Measurements from ENCODE around the gene PMPCA. TPM values are rescaled to one million over a fixed set of nuclear protein-coding genes. Genes with fewer than 3 reads are reported as not detected.

Gene PMPCA
- total and polyA plus RNA-seq, 2 donors (not counting 3 experiments of a cell fraction or from before 2014, with no cell fraction given) = 69.0 to 75.3 TPM

- no peak for FAIRE-seq
These were observed 16.0 kb upstream of the PMPCA start for GRCh38 chr9:136394312-136395019.

More at GRCh38 chr9:136394312-136395019, 16.0 kb upstream of the PMPCA start:
- no peaks in the 10 kb centered on the region for H3K9me3 ChIP-seq (replicated peaks; ENCODE audit: control insufficient read depth, insufficient read depth, low read length)
- no peak for DNase-seq (ENCODE audit: low read depth, low spot score)
- H3K9ac ChIP-seq (replicated peaks; ENCODE audit: extremely low read depth, insufficient read depth, low read length) = no peak overlapping the region
- H2AFZ ChIP-seq (ENCODE audit: low read depth, low read length) = no peak overlapping the region
- CTCF ChIA-PET = no interaction called here
- H4K20me1 ChIP-seq (replicated peaks; ENCODE audit: control insufficient read depth, extremely low read depth, insufficient read depth, low read length) = no peaks in the 10 kb centered on the region
- peaks cover 9 to 67% of the 10 kb centered on the region in 2 experiments for H3K36me3 ChIP-seq (ENCODE audit: control insufficient read depth in 2 of 2, extremely low read depth in 1 of 2, insufficient read depth in 2 of 2, low read length in 2 of 2)
- no peaks in the 10 kb centered on the region for H3K9me1 ChIP-seq (replicated peaks; ENCODE audit: control insufficient read depth, extremely low read depth, insufficient read depth, low read length)
- H3K4me2 ChIP-seq (ENCODE audit: insufficient read depth, low read length) = no peak overlapping the region
- no TSS peak for BruUV-seq (replicated peaks)
- intact Hi-C loops (cut with micrococcal nuclease) (no loop called here), dilution Hi-C loops (cut with MboI; ENCODE audit: extremely low pct_ligation_motif_present, low sequenced_read_pairs) (no loop called here)
- no peaks in the 10 kb centered on the region for H3K27me3 ChIP-seq (ENCODE audit: control insufficient read depth in 2 of 2, insufficient read depth in 2 of 2, low read length in 2 of 2)
- no peak for TF ChIP-seq POLR2A (IDR thresholded peaks at IDR 0.05; ENCODE audit: low read depth, low read length)
- TF ChIP-seq, protein P1, sequence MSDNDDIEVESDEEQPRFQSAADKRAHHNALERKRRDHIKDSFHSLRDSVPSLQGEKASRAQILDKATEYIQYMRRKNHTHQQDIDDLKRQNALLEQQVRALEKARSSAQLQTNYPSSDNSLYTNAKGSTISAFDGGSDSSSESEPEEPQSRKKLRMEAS (IDR thresholded peaks at IDR 0.05; ENCODE audit: insufficient read depth, insufficient read length) = no peak
- TF ChIP-seq POLR2AphosphoS5 (IDR thresholded peaks at IDR 0.05; ENCODE audit: insufficient read depth, low read depth, low read length) = no peak
- no peak for TF ChIP-seq GATA2 (IDR thresholded peaks at IDR 0.05; ENCODE audit: insufficient read depth, insufficient read length, low read depth, low read length)
- no peak for TF ChIP-seq CTCF (IDR thresholded peaks at IDR 0.05; ENCODE audit: extremely low read depth in 1 of 2, insufficient read depth in 1 of 2, low read depth in 1 of 2, low read length in 2 of 2)
- H3K4me3 ChIP-seq (replicated peaks in 1 of 3; ENCODE audit: insufficient read depth in 1 of 3, low read depth in 1 of 3, low read length in 3 of 3) = no peak overlapping the region
- POLR2A ChIA-PET = no interaction called here
- H3K27ac ChIP-seq (ENCODE audit: insufficient read depth, low read depth, low read length) = no peak overlapping the region
- peaks cover 6% of the 10 kb centered on the region for H3K4me1 ChIP-seq (ENCODE audit: control insufficient read depth, extremely low read depth, insufficient read depth, low read length)
- peaks cover 17% of the 10 kb centered on the region for H3K79me2 ChIP-seq (ENCODE audit: control insufficient read depth, insufficient read depth, low read length)

Measured in endothelial cell of umbilical vein (primary cell).